ENCODE measurements around the gene S100A1.
"Not testable (repeated sequence)": the region's sequence is repeated elsewhere in the genome, so short reads cannot be mapped to it uniquely, and the experiment has no call there.

Gene S100A1

DNA sequence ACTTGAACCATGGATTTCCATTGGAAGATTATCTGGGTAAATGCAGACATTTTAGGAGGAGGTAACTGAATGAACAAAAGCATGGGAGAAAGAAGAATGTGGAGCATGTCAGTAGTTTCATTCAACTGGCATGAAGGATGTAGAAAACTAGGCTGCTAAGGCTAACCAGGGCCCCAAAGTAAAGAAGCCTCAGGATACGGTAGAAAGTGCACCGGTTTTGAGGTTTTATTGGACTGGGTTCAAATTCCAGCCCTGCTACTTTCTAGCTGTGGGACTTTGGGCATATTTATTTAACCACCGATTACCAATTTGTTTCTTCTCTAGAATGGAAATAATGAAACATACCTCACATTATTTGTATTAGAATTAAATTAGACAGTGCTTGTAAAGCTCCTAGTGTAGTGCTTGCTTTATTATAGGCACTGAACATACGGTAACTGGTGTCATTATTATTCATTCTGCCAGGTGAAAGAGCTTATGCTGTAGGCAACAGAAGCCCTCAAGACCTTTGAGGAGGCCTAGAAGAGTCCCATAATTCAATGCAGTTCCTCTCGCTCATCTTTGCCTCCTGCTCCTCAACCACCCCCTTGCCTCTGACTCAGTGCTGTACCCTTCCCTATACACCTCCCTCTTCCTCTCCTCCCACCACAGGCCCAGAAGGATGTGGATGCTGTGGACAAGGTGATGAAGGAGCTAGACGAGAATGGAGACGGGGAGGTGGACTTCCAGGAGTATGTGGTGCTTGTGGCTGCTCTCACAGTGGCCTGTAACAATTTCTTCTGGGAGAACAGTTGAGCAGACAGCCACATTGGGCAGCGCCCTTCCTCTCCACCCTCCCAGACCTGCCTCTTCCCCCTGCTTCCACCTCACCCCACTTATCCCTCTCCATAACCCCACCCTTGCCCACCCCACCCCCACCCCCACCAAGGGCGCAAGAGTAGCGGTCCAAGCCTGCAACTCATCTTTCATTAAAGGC, 3.1 kb downstream of the S100A1 start:
- DNase-seq (ENCODE audit: low read depth): no peak

DNA sequence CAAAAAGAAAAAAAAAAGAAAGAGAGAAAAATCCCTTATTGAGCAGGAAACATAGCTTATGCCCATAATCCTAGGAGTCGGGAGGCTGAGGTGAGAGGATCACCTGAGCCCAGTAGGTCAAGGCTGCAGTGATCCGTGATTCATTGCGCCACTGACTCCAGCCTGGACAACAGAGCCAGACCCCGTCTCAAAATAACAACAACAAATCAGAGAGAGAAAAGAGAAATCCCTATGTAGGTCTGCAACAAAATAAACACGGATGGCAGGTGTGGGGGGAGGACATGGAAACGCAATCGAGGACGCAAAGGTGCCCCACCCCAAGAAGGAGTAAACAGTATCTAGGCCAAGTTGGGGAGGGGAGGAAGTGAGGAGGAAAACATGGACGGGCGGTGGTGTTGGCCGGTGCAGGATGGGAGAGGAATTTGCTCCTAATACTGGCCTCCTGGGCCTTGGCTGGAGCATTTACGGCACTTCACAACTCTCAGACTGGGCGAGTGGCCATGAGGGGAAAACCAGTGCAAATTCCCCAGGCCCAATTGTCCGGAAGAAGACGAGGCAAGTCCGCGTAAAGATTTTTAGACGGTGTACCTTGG, 5.0 kb downstream of the S100A1 start:
- DNase-seq (ENCODE audit: low read depth): no peak

- peak; percentile 98 for DNase-seq (ENCODE audit: low read depth)
Observed at GRCh38 chr1:153633754-153634665, 5.8 kb downstream of the S100A1 start, which contains the start of gene CHTOP. Gene CHTOP, plus strand, starts transcription at chr1:153634066. Its CDS starts 2,523 bp downstream, at chr1:153636589.

- no peak for DNase-seq (ENCODE audit: low read depth)
Observed at GRCh38 chr1:153635872-153636271, 7.6 kb downstream of the S100A1 start.

DNA sequence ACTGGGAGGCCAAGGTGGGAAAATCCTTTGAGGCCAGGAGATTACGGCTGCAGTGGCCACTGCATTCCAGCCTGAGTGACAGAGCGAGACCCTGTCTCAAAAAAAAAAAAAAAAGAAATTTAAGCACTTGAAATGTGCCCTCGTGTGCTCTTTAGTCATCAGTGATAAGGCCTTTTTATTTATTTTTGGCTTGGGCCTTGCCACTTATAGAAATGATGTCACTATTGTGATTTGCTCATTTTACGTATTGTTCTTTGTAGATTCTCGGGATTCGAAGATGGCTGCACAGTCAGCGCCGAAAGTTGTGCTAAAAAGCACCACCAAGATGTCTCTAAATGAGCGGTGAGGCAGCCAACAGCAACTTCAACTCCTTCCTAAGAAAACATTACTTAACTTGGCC, 8.1 kb downstream of the S100A1 start:
- DNase-seq (ENCODE audit: low read depth): no peak

DNA sequence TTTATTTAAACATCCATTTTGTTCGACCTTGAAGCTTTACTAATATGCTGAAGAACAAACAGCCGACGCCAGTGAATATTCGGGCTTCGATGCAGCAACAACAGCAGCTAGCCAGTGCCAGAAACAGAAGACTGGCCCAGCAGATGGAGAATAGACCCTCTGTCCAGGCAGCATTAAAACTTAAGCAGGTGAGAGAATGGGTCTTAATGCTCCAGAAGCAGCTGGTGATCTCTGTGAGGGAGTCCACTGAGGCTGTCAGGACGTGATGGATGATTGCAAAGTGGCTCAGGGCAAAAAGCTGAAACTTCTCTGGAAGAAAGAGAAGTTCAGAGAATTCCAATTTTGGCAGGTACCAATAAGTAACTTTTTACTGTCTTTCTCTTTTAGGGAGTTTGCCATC, 10.0 kb downstream of the S100A1 start:
- DNase-seq (ENCODE audit: low read depth): no peak

DNA sequence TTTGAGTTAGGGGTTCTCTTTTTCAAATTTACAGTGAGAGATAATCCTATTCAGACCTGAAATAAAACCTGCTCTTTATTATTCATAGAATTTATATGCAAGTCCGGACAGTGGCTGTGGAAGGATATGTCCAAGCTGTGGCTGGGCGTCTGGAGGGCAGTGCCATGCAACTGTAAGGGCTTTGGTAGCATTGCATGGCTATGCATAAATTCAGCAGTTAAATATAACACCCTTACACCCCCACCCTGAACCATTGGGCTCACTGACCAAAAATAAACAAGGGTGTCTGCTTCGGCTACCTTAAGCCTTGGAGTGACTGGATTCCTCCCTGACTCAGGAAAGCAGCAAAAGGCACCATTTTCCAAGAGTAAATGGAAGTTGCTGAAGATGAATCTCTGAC, 11.0 kb downstream of the S100A1 start:
- DNase-seq (ENCODE audit: low read depth): no peak

- not testable (repeated sequence) for DNase-seq (ENCODE audit: low read depth)
Observed at GRCh38 chr1:153640213-153640612, 12.0 kb downstream of the S100A1 start.

GRCh38 chr1:153640861-153641260, 12.6 kb downstream of the S100A1 start:
- no peak for DNase-seq (ENCODE audit: low read depth)

DNA sequence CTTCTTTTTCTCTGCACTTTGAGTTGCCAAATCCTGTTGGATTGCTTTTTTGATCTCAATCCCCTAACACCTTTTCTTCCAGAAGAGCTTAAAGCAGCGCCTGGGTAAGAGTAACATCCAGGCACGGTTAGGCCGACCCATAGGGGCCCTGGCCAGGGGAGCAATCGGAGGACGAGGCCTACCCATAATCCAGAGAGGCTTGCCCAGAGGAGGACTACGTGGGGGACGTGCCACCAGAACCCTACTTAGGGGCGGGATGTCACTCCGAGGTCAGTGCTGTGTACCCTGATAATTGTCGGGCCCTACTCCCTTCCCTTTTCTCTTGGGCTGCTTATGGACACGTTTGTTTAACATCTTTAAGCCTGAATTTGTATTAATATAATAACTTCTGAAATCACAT, 13.9 kb downstream of the S100A1 start:
- DNase-seq (ENCODE audit: low read depth): no peak

- DNase-seq (ENCODE audit: low read depth): no peak
Observed at GRCh38 chr1:153643100-153643499, 14.9 kb downstream of the S100A1 start.

- no peak for DNase-seq (ENCODE audit: low read depth)
Observed at GRCh38 chr1:153643816-153644215, 15.6 kb downstream of the S100A1 start.

GRCh38 chr1:153646672-153647345, 18.6 kb downstream of the S100A1 start:
- DNase-seq (ENCODE audit: low read depth): peak; percentile 52

GRCh38 chr1:153647346-153647714, 19.1 kb downstream of the S100A1 start:
- DNase-seq (ENCODE audit: low read depth): no peak

- DNase-seq (ENCODE audit: low read depth): peak; percentile 65
Observed at GRCh38 chr1:153648000-153648643, 19.9 kb downstream of the S100A1 start.

DNA sequence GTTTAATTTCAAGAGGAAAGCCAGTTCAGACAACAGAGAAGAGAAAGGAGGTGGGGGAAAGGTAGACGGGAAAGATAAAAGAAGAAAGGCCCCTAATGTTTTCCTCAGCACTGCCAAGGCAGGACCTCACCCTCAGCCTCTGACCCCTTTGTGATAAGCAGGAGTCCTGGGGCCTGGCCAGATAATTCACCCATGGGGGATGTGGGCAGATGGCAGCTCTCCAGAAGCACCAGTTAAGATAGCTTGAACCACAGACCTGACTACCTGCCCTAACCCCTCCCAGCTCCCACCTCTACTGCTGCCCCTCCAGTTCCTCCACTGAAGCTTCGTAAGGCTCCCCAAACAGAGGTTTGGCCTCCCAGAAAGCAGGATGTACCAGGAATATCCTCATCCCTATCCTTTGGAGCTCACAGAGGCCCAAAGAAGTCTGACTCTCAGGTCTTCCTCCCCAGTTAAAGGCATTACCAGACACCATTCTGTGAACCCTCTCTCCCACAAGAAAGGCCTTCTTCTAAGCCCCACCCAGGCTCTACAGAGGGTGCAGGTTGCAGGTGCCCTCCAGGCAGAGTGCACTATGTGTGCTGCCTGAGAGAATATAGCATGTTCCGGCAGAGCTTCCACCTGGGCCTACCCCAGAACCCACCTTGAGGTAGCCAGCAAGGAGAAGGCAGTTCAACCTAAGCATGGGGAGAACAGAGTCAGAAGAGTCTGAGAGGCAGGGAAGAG, 21.1 kb downstream of the S100A1 start:
- no peak for DNase-seq (ENCODE audit: low read depth)

DNA sequence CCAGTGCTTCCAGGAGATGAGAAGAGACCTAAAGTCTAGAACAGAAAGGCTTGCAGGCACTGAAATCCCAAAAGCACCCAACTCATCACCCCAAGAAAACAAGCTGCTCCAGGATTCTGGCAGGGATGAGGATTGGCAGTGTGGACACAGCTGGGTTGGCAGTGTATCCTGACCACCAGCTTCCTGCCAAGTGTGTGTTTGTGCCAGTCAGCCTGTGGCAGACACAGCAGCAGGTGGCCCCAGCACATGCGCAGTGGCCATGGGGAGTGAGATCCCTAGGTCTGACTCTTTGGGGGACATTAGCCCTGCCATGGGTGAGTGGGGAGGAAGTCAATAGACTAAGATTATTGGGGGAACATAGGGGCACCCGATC, 21.6 kb downstream of the S100A1 start:
- peak; percentile 25 for DNase-seq (ENCODE audit: low read depth)

DNA sequence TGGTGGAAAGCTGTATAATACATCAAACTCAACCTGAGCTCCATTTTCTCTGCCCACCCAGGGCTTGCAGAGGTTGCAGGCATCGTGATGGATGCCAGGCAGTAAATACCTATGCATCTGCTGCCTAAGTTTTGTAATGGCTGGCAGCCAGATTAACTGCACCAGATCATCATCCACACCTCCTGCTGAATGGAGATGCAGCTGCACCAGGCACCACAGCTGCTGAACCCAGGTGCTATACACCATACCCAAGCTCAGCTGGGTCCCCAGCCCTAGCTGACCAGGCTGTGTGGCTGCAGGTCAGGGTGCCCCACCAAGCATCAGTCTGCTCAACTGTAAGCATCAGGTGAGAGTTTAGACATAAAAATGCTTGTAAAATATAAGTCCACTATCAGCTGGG, 23.5 kb downstream of the S100A1 start:
- no peak for DNase-seq (ENCODE audit: low read depth)

GRCh38 chr1:153652805-153653500, 24.7 kb downstream of the S100A1 start:
- no peak for DNase-seq (ENCODE audit: low read depth)

GRCh38 chr1:153655333-153655732, 27.1 kb downstream of the S100A1 start:
- no peak for DNase-seq (ENCODE audit: low read depth)

All from fibroblast of gingiva (primary cell).